HTR-8/SVneo (cell line): Measurements from ENCODE around the gene PSAT1.
"Not testable (repeated sequence)": the region's sequence is repeated elsewhere in the genome, so short reads cannot be mapped to it uniquely, and the experiment has no call there.

Experiments used
- DNase-seq: peaks from one replicate; pipeline ENCODE4 v3.0.0; 2011; ENCODE audit warnings: low spot score, mixed read lengths; ENCODE audit not compliant: insufficient read length
- FAIRE-seq: peaks from 2 replicates; lab custom pipeline; 2011; peaks lifted over from hg19 to GRCh38; lab: Jason Lieb, UNC

PSAT1 gene

DNA sequence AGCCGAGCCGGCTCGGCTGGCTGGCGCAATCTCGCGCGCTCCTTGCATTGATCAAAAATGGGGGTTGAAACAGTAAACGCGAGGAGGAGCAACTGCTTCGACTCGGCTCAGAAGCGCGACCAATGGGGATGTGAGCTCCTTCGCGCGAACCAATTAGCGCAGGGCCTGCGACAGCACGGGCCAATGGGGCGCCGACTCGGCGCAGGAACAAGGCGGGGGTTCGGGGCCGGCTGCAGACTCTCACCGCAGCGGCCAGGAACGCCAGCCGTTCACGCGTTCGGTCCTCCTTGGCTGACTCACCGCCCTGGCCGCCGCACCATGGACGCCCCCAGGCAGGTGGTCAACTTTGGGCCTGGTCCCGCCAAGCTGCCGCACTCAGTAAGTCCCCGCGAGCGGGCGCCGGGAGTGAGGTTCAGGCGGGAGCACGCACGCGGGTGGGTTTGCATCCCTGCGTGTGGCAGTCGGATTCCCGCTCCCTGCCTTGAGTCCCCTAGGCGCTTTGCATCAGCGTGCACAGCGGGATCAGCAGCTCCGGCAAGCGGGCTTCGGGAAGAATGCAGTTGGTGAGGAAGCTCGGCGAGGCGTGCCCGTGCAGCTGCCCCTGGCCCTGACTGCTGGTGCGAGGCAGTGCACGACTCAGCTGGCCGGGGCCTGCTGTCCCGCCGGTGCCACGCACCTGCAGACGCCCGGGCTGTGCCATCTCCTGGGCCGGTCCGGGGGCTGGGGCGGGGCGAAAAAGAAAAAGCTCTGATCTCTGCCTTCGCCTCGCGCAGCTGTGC is at the start of gene PSAT1:
Gene PSAT1, plus strand, starts transcription at position 233 of the 779 bp plus-strand sequence. Its CDS starts 86 bp downstream, at position 319.
- peak; percentile 91 for DNase-seq
- peak; percentile 88 for FAIRE-seq

DNA sequence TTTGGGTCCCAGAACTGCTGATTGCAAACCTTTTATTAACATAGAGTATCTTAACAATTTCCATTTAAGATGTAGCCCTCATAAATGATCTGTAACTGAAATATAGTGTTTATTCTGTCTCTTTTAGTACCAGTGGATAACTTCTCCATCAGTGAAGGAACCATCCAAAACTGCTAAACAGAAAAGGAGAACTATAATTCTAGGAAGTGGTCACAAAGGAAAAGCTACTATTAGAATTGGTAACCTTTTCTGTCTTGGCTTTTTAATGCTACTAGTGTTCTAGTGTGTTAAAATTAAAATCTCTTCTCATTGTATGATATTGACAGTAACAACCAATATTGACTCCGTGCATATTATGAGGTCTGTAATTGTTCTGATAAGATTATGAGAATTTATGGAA is 48.3 kb upstream of the PSAT1 start:
- DNase-seq (no peak), FAIRE-seq (no peak)

- FAIRE-seq (no peak), DNase-seq (no peak)
Measured at GRCh38 chr9:78249542-78249941, 47.4 kb upstream of the PSAT1 start.

- no peak for DNase-seq
- FAIRE-seq, result no peak
Measured at GRCh38 chr9:78252616-78253015, 44.3 kb upstream of the PSAT1 start.

GRCh38 chr9:78253285-78253684 is 43.6 kb upstream of the PSAT1 start:
- FAIRE-seq, result no peak
- no peak for DNase-seq

- FAIRE-seq, result no peak
- DNase-seq, result no peak
Measured at GRCh38 chr9:78261403-78262001, 35.4 kb upstream of the PSAT1 start.

- FAIRE-seq (no peak), DNase-seq (no peak)
Measured at GRCh38 chr9:78262655-78263054, 34.3 kb upstream of the PSAT1 start.

DNA sequence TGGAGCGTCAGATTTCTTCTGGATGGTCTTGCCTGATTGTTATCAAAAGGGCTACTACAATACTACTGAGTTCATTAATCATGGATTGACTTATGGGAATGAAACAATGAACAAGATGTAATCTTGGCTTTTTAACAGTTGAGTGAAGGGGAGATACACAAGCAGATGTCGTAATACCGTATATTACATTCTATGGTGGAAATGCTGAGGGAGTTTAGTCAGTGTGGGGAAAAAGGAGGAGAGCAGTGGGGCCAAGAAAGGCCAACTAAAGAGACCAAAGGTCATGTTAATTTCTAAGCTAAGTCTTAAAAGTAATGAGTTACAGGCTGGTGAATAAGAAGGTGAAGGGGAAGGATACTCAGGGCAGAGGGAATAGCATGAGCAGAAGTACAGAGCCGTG is 29.0 kb upstream of the PSAT1 start:
- no peak for FAIRE-seq

DNA sequence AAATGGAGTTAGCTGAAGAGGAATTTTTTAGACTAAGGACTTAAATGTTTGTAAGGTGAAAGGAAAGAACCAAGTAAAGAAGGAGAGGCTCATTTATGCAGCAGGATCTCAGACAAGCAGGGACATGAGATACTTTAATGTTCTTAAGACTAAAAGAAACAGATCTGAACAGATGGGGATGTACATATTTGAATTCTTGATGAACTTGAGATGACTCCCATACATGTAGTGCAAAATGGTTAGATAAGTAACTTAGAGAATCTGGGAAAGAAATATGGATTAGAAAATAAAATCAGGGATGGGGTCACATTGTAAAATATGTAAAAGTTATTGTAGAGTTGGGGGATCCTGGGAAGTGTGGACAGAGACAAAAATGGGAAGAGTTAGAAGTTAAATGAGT is 27.1 kb upstream of the PSAT1 start:
- DNase-seq, result no peak
- FAIRE-seq, result no peak

More for the DNA sequence above, 29.0 kb upstream of the PSAT1 start:
- DNase-seq, result no peak

DNA sequence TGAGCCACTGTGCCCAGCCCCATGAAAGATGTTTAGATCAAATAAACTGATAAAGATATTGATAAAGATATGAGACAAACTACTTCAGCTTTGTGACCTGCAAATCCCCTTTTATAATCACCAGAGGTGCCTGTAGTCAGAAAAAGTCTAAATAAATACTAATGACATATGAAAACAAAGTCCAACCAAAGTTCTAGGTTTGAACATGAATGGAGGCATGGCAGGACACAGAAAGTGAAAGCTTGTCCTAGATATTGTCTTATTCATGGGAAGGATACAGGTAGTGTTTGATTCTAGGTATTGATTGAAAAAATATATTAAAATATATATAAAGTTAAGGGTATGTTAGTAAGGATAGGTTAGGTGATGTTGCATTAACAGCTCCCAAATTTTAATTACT is 24.6 kb upstream of the PSAT1 start:
- no peak for DNase-seq
- FAIRE-seq, result no peak

- FAIRE-seq (no peak), DNase-seq (no peak)
Measured at GRCh38 chr9:78273761-78274160, 23.2 kb upstream of the PSAT1 start.

DNA sequence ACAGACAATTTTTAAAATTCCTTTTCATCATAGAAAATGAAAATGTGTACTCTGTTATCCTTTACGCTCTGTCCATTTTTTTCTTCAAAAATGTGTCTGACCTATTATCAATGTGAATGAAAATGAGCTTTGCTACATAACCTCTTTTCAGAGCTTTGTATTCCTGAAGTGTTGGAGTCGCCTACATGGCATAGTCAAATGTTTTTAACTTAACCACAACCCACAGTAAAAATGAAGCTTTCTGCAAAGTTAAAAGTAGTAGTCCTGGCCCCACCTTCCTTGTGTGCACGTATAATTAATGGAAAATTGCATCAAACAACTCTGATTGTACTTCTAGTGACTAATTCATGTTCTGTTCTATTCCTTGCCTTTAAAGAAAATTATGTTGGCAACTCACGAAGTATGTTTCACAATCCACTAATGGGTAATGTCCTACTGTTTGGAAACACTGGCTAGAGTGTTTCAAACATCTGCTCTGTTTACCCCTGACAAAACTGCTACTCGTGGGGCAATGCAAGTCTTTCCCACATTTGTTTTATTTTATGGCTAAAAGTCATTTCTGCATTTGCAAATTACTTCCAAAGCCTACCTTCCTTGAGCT is 18.6 kb upstream of the PSAT1 start:
- DNase-seq (no peak), FAIRE-seq (no peak)

DNA sequence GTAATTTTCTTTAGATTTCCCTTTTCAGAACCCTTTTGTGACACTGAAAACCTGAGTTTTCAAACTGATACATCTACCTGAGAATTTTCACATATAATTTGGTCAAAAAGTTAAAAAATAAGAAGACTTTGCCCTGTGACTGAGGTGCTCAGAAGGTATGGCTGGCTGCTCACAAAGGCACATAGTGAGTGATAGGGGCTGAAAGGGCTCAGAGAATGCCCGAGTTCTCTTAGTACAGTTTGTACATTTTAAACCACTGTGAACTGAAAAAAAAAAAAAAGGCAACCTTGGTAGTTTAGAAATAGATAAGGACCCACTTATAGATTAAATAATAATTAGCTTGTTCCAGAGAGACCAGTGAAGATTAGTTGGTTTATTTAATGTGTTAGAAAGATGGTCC is 18.1 kb upstream of the PSAT1 start:
- DNase-seq (no peak), FAIRE-seq (no peak)

- FAIRE-seq (no peak), DNase-seq (no peak)
Measured at GRCh38 chr9:78280982-78281668, 15.8 kb upstream of the PSAT1 start.

- not testable (repeated sequence) for FAIRE-seq, DNase-seq
Measured at GRCh38 chr9:78284181-78284580, 12.7 kb upstream of the PSAT1 start.

GRCh38 chr9:78286125-78286524 is 10.8 kb upstream of the PSAT1 start:
- FAIRE-seq (no peak), DNase-seq (no peak)

- FAIRE-seq, result no peak
- no peak for DNase-seq
Measured at GRCh38 chr9:78286946-78287388, 10.0 kb upstream of the PSAT1 start.

DNA sequence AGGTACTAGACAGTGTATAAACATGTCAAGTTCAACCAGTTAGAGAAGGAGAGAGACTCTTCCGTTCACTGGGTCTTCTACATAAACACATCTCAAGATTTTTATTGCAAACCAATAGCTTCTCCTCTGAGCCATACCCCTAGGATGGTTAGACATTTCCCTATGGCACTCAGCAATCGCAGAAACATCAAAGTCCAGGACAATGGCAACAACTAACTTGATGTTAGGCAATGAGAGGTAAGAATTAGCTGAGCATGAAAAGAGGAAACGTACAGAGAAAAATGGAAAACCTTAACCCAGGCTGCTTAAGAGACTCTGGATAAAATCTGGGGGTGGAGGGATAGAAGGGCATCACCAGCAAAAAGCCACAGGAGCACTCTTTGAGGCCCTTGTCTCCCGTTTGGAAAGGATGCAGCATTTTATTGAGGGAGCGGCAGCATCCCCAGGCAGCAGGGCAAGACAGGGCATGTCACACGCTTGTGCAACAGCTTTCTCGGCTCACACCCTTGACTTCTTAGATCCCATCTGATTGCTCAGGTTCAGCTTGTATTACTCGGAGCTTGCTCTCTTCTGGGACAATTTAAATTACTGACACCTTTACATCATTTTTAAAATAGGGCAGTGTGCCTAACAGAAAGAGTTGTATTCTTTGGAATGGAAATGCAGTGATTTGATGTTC is 8.6 kb upstream of the PSAT1 start:
- FAIRE-seq, result no peak

DNA sequence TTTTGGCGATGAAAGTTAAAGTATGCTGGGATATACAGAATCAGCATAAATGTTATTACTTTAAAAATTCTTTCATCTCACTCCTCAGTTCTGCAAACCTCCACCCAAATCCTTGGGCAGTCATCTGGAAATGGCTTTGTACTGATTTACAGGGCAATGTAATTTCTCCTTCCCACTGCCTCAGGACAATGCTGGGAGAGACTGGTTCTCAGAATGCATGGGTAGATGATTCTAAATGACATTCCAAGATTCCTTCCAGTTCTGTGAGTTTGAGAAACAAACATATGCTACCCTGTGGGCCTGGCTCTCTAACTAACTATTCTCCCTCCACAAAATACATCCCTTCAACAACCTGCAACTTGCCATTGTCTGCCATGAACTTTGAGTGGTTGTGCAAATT is 7.5 kb upstream of the PSAT1 start:
- DNase-seq (no peak), FAIRE-seq (no peak)

More for the DNA sequence above, 8.6 kb upstream of the PSAT1 start:
- DNase-seq, result no peak

DNA sequence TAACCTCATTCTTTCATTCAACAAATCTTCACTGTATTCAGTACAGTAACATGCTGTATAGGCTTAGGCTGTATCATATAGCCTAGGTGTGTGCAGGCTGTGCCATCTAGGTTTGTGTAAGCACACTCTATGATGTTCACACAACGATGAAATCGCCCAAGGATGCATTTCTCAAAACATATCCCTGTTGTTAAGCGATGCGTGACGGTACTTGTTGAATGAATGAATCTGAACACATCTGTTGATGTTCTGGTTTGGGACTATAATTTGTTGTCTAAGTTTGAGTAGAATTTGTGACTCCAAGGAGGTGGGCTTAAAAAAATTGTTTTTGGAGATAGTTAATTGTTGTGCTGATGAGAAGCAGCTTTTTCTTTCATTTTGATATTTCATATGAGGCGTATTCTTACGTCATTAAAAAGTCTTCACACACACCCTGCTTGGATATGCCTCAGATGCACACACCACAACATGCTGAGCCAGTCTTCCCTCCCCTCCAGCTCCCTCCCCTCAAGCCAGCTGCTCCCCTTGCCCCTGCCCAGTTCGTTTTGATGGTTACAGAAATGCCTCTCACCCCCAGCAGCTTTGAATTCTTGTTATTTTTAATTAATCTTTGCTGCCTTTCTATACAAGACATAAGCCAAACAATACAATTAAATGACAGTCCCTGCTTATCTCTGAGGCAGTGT is 5.5 kb upstream of the PSAT1 start:
- FAIRE-seq, result no peak
- DNase-seq, result no peak
